ENCODE results near the gene ACTG2.
A peak's percentile ranks its signal among the peaks of the same experiment; 100 is the strongest.

The ACTG2 gene

GRCh38 chr2:73952499-73953446, 60.0 kb downstream of the ACTG2 start:
- DNase-seq (ENCODE audit: low spot score) = no peak
- TF ChIP-seq CTCF (IDR thresholded peaks at IDR 0.05; ENCODE audit: extremely low read depth, missing control alignments) = no peak

DNA sequence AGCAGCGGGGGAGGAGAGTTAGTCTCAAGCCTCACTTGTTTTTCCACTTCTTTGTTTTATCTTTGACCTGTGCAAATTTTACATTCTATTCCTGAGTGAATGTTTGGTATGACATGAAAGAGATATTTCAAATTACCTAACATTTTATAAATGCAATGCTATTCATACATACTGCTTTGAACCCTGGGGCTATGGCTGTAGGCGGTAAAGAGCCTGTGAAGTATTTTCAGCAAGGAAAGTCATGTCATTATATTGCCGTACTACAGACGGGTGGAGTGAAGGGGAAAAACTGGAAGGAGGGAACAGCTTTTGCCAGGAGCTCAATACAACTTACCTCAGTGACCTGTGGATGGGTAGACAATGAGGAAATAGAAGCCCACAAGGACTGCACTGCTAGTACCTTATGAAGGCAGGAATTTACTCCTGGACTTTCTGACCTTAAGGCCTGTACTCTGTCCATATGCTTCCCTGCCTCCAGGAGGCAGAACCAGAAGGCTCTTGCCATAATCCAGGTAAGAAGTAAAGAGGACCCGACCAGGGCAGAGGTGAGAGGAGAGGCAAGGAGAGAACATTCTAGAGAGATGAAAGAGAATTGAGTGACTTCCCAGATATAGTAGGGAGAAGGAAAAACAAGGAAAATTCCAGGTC, 63.5 kb downstream of the ACTG2 start:
- no peak for DNase-seq (ENCODE audit: low spot score)
- TF ChIP-seq CTCF (IDR thresholded peaks at IDR 0.05; ENCODE audit: extremely low read depth, missing control alignments) = no peak

- no peak for DNase-seq (ENCODE audit: low spot score)
- TF ChIP-seq CTCF (IDR thresholded peaks at IDR 0.05; ENCODE audit: extremely low read depth, missing control alignments) = no peak
Observed at GRCh38 chr2:73961274-73961673, 68.5 kb downstream of the ACTG2 start.

DNA sequence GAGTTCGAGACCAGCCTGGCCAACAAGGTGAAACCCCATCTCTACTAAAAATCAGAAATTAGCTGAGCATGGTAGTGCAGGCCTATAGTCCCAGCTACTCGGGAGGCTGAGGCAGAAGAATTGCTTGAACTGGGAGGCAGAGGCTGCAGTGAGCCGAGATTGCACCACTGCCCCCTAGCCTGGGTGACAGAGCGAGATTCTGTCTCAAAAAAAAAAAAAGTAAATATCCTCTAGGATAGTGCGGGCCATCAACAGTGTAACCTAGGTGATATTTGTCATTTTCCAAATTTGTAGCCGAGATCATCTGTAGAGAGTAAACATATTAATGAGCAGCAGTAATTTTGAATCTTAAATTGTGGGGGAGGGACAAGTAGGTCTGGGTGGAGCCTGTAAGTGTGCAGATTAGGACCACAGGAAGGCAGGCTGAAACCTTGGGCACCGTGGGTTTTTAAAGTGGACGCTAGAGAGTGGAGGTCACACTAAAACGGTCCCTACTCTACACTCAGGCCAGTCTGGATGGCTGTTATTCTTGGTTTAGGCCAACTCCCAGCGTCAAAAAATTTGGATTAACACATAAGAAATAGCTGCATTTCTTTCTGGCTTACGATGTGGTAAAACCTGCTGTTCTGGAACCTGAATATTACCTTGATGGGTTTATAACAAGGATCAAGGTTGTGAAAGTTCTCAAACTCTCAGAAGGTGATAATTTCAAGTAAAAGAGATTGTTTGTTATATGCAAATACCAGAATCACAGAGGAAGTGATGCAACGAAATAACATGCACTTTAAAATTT, 69.2 kb downstream of the ACTG2 start:
- TF ChIP-seq CTCF (IDR thresholded peaks at IDR 0.05; ENCODE audit: extremely low read depth, missing control alignments) = no peak
- DNase-seq (ENCODE audit: low spot score) = no peak

DNA sequence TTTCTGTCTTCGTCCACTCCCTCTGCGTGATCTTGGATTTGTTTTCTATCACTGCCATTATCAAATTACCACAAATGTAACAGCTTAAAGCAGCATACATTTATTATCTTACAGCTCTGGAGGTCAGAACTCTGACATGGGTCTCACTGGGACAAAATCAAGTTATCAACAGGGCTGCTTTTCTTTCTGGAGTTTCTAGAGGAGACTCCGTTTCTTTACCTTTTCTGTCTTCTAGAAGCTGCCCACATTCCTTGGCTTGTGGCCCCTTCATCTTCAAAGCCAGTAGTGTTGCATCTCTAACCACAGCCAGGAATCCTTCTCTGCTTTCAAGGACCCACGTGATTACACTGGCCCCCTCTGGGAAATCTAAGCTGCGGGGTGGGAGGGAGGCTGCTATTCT, 70.0 kb downstream of the ACTG2 start:
- no peak for DNase-seq (ENCODE audit: low spot score)
- no peak for TF ChIP-seq CTCF (IDR thresholded peaks at IDR 0.05; ENCODE audit: extremely low read depth, missing control alignments)

DNA sequence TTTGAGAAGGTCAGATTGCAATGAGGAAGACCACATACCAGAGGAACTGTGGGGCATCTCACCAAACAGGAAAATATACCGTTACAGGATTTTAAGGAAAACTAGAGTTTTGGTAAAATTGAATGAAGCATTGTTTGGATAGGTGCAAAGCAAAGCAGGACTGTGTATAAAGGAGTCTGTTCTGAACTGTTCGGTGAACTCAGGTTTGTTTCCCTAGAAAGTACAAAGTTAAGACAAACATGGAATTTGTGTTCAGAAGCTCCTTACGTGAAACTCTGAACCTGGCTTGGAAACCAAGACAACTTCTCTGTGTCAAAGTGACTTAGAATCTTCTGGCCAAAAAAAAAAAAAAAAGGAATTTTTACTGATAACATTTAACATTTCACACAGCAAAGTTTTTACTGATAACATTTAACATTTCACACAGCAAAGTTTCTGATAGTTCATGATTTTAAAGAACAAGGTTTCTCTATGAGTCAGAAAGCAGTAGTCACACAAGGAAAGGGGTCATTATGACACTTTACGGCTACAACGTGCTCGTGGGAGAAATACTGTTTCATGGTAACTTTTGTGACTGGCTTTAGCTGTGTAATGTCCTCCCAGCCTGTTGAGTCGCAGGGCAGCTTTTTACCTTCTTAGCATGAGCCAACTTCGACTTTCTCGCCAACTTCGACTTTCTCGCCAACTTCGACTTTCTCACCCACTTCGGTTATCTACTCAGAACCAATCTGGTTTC, 70.7 kb downstream of the ACTG2 start:
- no peak for TF ChIP-seq CTCF (IDR thresholded peaks at IDR 0.05; ENCODE audit: extremely low read depth, missing control alignments)
- peak; percentile 59 for DNase-seq (ENCODE audit: low spot score)

Measured in GM20000 (cell line).